Upper lobe of left lung (tissue), 4 donors: ENCODE data around the gene FALEC.

ENCODE experiments used
- CTCF ChIP-seq, 6 experiments: fragments of 450-650 bp in 4 of 6; fragments of 200-600 bp in 2 of 6; sonication (generic) in 2 of 6; IDR thresholded peaks; one replicate each; pipeline ENCODE4 v1.5.1; 2016 to 2019; ENCODE audit warnings: antibody characterized with exemption in 6 of 6
- POLR2A ChIP-seq, 4 donors: fragments of 450-650 bp; IDR thresholded peaks; one replicate each; pipeline ENCODE4 v1.5.1; 2016 to 2017; ENCODE audit warnings: antibody characterized with exemption in 4 of 4, mild to moderate bottlenecking in 2 of 4
- POLR2AphosphoS5 ChIP-seq, 2 donors: sonication (generic); formaldehyde crosslinking; IDR thresholded peaks; one replicate each; pipeline ENCODE4 v1.5.1; 2017; ENCODE audit warnings: antibody characterized with exemption in 2 of 2

- TF ChIP-seq CTCF (IDR thresholded peaks at IDR 0.05) (no peak), POLR2A (IDR thresholded peaks at IDR 0.05) (no peak), POLR2AphosphoS5 (IDR thresholded peaks at IDR 0.05) (no peak)
Measured at GRCh38 chr1:150477320-150477719, 38.2 kb upstream of the FALEC start.
